ENCODE results near the gene GPR12.

GPR12 gene, protein sequence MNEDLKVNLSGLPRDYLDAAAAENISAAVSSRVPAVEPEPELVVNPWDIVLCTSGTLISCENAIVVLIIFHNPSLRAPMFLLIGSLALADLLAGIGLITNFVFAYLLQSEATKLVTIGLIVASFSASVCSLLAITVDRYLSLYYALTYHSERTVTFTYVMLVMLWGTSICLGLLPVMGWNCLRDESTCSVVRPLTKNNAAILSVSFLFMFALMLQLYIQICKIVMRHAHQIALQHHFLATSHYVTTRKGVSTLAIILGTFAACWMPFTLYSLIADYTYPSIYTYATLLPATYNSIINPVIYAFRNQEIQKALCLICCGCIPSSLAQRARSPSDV

DNA sequence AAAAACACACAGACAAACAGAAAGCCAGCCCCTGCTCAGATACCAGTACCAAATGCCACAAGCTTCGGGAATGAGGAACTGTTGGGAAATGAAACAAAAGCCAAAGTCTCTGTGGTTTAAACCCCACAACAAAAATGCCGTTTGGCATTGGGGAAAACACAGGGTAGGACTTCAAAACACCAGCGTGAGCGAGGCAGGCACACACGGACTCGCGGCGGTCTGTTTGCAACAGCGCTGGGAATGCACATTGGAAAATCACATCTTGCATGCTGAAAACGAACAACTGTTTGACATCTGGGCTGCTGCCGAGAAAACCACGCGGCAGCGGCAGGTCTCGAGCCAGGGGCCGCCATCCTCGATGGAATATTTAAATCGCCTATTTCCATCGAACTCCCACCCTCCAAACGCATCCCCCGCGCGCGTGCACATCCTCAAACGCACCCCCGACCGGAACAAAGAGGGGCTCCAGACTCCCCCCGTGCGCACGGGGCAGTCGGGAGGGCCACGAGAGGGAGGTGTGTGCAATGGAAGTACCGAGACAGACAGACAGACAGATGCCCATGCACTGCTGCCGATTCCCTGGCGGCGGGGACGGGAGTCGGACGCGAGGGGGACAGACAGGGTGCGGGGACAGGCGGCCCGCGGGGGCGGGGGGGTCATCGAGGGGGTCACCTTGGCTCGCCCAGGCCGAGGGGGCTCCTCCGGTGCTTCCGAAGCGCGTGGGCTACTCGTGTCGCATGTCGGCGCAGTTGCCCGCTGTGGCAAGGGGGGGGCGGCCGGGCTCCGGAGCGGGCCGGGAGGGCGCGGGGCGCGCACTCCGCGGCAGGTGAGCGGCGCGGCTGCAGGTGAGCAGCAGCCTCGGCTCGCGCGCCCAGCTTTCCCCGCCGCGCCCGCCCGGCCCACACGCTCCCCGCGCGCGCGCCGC is at the start of gene GPR12:
Gene GPR12 (minus strand): TSS at position 880 of the 925 bp plus-strand sequence. CDS start 959 bp downstream, outside the sequence.
- DNase-seq (ENCODE audit: low read depth in 2 of 2): no peak

DNA sequence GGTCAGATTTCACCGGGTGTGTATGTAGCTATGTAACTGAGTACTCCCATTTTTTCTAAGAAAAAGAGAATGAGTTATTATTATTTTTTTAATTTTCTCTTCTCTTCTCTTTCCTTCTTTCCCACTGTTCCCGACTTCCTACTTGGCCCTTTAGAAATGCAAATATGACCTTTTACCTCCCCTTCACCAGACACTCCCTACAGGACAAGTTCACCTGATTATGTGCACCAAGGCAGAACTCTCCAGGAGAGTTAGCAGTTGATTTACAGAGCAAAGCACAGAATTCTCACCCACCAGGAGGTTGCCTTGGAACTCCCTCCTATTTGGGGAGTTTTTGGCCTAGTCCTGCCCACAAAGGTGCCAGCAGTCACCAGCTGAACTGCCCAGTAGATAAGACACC is 49.5 kb upstream of the GPR12 start:
- no peak for DNase-seq (ENCODE audit: low read depth in 2 of 2)

DNA sequence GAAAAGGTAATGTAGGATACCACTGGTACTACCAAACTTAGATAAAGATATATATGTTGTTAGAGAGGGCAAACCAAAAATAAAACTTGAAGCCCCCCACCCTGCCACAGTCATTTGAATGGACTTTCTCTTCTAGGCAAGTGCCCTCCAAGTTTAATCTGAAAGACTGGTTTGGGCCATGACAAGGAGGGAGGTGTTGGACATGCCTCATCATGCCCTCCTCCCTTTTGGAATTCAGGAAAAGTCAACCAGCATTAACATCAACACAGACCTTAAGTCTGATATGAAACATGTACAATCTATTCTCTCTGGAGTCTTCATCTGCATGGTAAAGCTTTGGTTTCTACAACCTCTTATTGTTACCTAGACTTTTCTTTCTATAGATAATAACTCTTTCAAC is 46.3 kb upstream of the GPR12 start:
- DNase-seq (ENCODE audit: low read depth in 2 of 2): no peak

DNA sequence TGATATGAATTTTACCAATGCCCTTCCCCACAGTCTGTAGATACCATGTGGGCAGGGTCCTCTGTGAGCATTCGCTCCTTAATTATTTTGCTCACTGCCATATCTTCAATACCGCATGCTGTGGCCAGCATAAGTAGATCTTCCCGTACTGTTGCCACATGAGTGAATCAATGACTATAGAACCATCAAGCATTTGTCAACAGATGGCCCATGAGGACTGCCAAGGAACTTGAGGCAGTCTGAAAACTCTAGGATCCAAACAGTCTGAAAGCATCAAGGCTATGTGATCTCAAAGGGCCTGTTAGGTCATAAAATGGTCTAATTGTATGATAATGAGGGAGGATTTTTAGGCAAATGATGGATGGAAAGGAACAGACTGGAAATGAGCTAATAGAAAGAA is 27.4 kb upstream of the GPR12 start:
- DNase-seq (ENCODE audit: low read depth in 2 of 2): no peak

DNA sequence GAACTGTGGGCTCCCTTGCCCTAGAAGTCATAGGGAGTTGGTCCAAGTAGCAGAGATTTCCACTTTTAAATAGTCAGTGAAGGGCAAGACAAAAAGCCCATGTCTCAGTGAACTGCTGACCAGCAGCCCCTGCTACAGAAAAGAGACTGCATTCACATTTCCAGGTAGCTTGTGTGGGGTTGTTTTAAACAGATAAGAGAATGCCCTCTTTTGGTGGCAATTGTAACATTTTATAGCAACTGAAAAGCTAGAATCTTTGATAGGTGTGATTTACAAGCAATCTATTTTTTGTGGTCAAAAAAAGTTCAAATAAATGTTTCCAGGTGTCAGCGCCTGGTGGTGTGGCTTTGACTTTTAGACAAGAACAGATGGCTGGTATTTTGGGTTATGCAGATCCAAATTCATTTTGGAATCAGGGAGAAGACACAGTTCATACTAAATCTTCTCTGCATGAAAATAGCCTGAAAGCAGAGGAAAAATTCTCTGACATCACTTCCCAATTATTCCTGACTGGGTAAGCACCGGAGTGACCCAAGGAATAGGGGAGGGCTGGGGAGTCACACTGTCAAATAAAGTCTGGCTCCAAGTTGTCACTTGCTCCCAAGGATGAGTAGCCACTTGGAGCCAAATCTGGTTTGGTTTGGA is 26.2 kb upstream of the GPR12 start:
- no peak for DNase-seq (ENCODE audit: low read depth in 2 of 2)

DNA sequence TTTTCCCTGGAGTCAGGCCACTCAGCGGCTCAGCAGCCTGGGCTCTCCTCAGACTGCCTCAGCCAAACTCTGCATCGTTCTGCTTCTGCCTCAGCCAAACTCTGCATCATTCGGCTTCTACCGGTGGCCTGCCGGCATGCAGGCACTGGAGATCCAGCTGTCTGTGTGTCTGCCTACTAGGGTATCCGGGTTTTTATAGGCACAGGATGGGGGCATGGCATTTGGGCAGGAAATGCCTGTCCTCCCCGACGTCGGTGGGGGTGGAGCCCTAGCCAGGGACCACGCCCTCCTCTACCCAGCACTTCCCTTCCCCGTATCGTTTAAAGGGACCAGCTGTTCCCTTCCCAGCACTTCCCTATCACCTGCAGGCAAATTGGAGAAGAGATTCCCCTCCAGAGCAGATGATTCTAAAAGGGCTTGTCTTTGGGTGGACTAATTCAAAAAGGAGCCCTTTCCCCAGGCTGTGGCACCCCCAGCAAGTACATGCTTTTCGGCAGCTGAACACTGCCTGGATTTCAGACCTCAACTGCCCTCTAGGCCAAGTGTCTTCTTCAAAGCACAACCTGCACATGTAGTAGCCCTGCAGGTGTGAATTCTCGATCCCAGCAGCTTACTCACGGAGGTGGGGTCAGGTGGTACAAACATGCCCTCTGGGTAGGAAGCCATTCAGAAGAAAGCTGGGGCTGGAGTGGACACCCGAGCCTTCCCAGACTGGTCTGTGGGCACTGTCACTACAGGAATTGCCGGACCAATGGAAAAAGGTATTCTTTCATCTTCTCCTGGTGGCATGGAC is 25.4 kb upstream of the GPR12 start:
- peak; percentile 4 to 38 for DNase-seq (ENCODE audit: low read depth in 2 of 2)

DNA sequence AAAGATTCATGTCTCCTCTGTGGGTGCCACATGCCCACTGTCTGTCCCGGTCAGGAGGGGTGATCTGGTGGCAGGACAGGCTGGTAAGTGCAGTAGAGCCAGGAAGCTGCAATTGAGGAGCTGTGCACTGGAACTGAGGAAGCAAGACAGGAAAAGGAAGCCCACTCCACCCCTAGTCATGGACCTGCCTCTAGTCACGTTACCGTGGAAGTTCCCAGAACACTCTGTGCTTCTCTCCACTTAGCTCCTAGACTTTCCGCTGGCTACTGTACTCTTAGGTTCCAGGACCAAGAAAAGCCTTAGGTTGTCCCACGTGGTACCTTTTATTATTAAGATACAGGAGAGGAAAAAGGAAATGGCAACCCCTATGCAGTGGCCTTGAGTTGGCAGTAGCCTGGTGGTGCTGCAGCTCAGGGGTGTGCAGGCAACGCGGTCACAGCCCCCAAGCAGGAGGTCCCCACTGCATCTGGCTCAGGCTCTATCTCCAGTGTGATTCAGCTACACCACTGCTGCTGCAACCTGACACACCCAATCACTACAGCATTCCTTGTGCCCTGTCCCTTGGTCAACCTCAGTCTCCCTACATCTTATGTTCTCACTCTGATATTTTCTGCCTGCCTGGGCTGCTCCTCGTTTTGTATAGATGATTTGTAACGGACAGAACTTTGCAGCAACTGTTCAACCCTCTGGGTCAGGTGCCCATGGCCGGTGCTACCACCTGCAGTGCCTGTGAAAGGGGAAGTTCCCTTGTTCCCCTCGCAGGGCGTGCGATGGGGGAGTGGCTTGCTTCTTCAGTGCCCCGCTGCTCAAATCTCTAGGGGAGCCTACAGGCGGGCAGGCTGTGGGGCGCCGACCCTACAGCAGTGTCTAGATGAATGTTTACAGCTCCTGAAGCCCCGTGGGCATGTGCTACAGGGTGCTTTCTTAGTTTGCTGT is 24.4 kb upstream of the GPR12 start:
- no peak for DNase-seq (ENCODE audit: low read depth in 2 of 2)

DNA sequence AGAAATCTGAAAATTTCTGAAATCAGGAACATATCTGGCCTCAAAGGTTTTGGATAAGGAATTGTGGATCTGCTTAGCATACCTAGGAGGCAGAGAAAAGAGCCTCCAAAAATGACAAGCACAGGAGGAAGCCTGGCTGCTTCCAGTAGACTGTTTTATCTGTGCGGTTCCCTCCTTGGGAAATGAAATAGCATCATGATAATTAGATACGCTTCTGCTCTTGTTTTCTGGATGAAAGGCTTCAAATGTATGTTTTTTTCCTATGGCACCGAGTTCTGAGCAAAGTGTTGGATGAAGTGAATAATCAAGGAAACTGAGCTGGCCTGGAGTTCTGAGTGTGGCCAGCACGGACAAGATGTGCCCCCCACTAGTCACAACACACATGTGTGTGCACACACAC is 19.8 kb upstream of the GPR12 start:
- DNase-seq (ENCODE audit: low read depth in 2 of 2): no peak

DNA sequence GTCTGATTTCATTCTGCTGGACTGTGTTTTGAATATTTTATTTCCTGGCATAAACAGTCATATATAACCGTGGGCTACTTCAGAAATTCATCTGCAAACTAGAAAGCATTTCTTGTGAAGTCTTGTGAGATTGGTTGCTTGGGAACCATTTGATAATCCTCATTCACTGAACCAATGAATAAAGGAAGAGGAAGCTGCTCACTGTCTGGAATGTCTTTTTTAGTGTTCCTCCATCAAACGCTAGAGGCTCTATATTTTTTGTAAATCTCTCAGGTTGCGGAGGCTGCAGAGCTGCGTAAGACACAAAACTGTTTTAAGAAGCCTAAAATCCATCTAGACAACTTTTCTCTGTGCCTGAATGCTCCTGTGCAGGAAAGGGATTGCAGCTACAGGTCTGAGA is 18.7 kb upstream of the GPR12 start:
- DNase-seq (ENCODE audit: low read depth in 2 of 2): no peak

DNA sequence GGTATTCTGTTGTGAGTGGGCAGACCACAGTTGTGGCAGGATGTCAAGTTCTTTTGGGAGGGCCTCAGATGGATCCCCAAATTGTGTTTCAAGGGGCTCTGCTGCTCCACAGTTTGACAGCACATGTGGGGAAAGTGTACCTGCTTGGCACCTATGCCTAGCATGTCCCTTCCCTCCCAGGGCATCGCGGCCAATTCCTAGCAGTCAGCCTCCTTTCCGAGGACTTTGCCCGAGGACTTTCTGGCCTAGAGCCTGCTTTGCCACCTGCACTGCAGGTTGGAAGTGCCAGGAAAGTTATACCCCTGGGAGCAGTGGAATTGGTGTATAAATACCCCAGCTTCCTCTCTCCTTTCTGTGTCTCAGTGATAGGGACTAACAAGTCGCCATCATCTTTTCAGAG is 11.9 kb upstream of the GPR12 start:
- no peak for DNase-seq (ENCODE audit: low read depth in 2 of 2)

DNA sequence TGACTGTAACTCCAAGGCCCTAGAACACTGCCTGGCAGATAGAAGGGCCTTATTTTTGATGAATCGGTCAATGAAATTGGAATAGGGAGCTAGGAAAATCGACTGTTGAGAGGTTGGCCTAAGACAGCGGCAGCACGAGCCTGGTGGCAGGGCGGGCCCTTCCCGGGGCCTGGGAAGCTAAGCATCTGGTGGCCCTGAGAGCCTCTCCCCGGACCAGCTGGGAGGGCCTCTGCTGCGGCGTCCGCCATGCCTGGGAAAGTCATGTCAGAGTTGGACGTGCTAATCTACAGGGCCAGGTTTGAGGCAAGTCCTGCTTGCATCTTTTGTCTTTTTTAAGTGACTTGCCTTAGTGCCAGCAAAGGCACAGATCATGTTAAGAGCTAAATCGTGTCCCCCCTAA is 11.2 kb upstream of the GPR12 start:
- DNase-seq (ENCODE audit: low read depth in 2 of 2): no peak

DNA sequence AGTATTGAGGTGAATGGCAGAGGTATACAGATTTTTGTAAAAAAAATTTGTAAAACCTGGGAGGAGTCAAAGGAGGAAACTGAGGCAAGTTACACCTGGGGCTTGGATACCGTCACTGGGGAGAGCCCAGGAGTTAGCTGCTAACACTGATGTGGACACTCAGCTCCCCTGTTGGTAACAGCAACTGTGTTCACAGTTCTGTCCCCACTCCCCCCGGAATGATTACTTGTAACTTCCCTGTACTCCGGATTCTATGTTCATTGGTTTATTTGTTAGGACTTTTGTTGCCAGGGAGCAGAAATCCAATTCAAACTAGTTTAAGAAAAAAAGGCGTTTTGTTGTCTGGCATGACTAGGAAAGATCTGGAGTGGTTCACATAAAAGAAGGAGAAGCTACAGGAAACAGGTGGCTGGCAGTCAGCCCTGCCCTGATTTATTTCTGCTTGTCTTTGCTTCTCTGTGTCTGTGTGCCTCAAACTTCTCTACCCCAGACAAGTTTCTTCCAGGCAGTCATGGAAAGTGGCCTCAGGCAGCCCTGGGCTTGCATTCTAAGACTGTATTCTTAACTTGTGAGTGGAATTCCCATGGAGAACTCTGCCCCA is 2.3 kb upstream of the GPR12 start:
- DNase-seq (ENCODE audit: low read depth in 2 of 2): no peak

DNA sequence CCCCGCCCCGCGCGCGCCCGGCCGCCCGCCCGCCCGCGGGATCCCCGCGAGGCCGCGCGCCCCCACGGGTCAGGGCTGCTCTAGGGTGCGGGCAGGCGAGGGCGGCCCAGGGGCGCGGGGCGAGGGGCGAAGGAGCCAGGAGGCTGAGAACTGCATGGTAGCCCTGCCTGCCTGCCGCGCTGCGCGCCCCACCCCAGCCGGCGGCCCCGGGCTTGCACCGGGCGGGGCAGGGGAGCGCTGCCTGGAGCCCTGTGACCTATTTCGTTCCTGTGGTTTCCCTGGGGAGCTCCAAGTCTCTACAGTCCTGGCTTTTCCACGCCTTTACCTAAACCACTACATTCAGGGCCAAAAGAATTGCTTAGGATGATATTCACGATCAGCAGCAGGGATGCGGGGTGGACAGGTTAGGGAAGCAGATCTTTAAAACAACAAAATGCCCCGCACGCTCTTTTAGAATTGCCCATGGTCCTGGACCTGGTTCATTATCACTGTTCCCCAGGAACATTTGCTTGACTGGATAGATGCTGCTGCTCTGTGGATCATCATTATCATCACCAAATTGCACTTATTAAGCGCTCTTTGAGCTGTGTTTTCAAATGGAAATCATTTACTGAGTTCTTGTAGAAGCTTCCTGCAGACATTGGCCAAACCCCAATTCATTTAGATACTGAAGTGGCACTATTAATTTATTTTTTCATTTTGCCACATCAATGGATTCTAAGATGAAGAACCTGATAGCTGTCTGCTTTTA is 421 bp upstream of the GPR12 start:
- DNase-seq (ENCODE audit: low read depth in 2 of 2): no peak

DNA sequence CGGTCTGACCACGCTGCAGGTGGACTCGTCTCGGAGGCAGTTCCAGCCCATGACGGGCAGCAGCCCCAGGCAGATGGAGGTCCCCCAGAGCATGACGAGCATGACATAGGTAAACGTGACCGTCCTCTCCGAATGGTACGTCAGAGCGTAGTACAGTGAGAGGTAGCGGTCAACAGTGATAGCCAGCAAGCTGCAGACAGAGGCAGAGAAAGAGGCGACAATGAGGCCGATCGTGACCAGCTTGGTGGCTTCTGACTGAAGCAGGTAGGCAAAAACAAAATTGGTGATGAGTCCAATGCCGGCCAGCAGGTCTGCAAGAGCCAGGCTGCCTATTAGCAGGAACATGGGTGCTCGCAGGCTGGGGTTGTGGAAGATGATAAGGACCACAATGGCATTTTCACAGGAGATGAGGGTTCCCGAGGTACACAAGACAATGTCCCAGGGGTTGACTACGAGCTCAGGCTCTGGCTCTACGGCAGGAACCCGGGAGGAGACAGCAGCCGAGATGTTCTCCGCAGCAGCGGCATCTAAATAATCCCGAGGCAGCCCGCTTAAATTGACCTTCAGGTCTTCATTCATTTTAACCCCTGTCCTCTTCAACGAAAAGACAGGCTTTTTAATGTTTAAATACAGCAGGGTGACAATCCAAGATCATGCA is 1.2 kb downstream of the GPR12 start:
- DNase-seq (ENCODE audit: low read depth in 2 of 2): no peak

DNA sequence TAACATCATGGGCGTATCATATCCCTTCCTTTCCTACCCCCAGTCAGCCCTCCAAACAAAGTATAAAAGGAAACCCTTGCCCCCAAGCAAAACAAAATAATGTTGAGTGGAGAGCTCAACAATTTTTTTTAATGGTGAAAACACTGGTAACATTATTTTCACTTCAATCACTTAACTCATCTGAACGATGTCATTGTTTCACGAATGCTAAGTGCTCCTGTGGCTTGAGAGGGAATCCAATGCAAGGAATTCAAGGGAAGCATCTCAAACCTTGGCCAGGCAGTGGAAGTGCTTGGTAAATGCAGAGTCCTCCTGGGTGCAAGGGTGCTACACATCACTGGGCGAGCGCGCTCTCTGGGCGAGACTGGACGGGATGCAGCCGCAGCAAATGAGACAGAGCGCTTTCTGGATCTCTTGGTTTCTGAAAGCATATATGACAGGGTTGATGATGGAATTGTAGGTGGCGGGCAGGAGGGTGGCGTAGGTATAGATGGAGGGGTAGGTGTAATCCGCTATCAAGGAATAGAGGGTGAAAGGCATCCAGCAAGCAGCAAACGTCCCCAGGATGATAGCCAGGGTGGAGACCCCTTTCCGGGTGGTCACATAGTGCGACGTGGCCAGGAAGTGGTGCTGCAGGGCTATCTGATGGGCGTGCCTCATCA is 2.0 kb downstream of the GPR12 start:
- DNase-seq (ENCODE audit: low read depth in 2 of 2): no peak

DNA sequence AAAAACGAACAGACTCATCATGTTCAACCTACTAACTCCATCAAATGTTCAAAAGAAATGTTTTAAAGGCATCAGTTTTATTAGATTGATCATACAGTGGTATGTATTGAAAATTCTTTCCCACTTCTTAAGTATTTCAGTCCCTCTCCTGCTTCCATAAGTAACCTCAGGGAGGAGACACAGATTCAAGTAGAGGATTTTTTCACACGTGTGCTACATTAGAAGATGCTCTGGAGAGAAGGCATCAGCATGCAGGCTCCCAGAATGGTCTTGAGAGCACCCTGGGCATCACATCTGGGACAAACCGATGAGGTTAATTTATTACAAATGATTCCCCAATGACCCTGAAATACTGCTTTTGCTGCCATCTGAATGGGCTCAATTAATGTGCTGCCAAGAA is 3.6 kb downstream of the GPR12 start:
- no peak for DNase-seq (ENCODE audit: low read depth in 2 of 2)

DNA sequence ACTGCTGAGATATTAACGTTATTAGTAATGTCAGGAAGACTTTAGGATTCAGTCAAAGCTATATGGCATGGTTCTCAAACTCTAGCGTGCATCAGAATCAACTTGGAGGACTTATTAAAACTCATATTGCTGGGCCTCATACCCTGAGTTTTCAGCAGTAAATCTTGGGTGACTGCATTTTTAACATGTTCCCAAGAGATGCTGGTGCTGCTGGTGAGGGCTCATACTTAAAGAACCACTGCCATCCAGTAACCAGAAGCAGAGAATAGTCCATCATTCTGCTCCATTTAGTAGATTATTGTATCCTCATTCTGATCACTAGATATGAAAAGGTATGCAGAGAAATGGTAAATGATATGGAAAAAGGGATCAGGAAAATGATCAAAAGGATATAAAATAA is 7.9 kb downstream of the GPR12 start:
- no peak for DNase-seq (ENCODE audit: low read depth in 2 of 2)

DNA sequence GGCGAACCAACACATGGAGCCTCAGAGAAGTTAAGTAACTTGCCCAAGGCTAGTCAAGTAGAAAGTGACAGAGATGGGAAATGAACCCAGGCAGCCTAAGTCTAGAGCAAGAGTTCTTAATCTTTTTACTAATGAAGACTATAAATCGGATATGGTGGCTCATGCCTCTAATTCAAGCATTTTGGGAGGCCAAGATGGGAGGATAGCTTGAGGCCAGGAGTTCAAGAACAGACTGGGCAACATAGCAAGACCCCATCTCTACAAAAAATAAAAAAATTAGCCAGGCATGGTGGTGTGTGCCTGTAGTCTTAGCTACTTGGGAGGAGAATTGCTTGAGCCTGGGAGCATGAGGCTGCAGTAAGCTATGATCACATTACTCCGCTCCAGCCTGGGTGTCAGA is 10.7 kb downstream of the GPR12 start:
- DNase-seq (ENCODE audit: low read depth in 2 of 2): no peak

All from stimulated activated CD4-positive, alpha-beta T cell treated with anti-CD3 and anti-CD28 coated beads, Interleukin-12 subunit alpha, Interleukin-12 subunit beta, amount 100 ng/mL, for 24 hours (primary cell).